ENCODE results near the gene ZFYVE26. TPM values are rescaled to one million over a fixed set of nuclear protein-coding genes. Genes with fewer than 3 reads are reported as not detected.

ZFYVE26 gene
- total RNA-seq (10 to 100 TPM; 13.3 to 17.0 (median 14.6) TPM), polyA plus RNA-seq (5.2 TPM)
- long read RNA-seq, donor 1, partial matches to known transcripts: 13 of 14 reads
- long read RNA-seq, donor 1, other reads (novel, unspliced or antisense): 0 of 14 reads
- long read RNA-seq, donor 2, partial matches to known transcripts: 3 of 4 reads
- long read RNA-seq, donor 2, other reads (novel, unspliced or antisense): 1 of 4 reads
- long read RNA-seq, donor 3, partial matches to known transcripts: 5 of 8 reads
- long read RNA-seq, donor 3, other reads (novel, unspliced or antisense): 3 of 8 reads
- long read RNA-seq, donor 4, partial matches to known transcripts: 1 of 1 reads
- long read RNA-seq, donor 4, other reads (novel, unspliced or antisense): 0 of 1 reads

DNA sequence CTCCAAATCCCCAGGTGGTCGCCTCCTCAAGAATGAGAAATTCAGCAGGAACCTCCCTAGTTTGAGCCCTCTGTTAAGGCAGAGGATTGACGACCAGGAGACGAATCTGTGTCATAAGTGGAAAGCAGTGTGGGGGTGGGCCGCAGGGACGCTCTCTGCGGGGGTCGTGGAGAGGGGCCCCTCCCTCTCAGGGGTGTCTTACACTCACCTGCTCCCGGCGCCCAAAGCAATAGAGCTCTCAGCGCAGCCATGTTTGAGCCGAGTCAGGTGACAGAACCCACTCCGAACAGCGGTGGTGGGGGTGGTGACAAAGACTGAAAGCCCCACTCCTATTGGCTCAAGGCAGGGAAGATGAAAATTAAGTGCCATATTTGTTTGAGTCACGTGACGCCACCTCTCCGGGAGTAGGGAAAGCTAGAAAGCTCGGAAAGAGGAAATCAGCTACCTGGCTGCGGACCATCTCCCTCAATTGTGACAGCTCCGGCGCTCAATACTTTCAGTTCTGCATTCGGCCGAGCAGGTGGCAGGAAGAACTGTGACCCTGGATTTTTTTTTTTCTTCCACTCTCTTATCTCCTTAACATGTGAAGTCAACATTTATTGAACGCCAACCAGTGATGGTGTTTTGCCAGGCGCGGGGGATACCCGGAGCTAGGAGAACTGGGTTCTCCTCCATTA, at the start of gene ZFYVE26:
TSS of gene ZFYVE26 (minus strand) at position 265 of the 677 bp plus-strand sequence. CDS start 627 bp downstream, outside the sequence.
- intact Hi-C loops (cut with DNase I): no loop called here
- no peaks in the 10 kb centered on the region for H3K27me3 ChIP-seq (ENCODE audit: control insufficient read depth, insufficient read depth)
- under 1% methylated on average over 26 of the region's 26 CpGs for WGBS
- H3K27ac ChIP-seq (ENCODE audit: low read length): peak within 1 kb of the TSS; percentile 40
- ATAC-seq (peak; percentile 96 to 97), DNase-seq (peak; percentile 89 to 95 (median 92))
- H3K4me1 ChIP-seq (ENCODE audit: control insufficient read depth, insufficient read depth, low read length): no peaks in the 10 kb centered on the region
- H3K4me3 ChIP-seq (ENCODE audit: low read length): peak within 1 kb of the TSS; percentile 70
- H3K9me3 ChIP-seq (ENCODE audit: control insufficient read depth, low read length): no peaks in the 10 kb centered on the region

DNA sequence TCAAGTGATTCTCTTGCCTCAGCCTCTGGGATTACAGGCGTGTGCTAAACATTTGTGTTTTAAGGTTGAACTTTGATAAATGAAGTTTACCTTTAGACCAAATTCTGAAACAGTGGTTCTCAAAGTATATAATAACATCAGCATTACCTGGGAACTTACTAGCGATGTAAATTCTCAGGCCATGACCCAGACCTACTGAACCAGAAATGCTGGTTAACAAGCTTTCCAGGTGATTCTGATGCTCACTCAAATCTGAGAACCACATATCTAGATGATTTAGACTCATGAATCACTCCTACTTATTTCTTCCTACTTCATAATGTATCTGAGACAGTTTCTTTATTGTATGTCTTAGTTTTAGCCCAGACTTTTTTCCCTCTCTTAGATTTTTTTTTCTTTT, 46.8 kb upstream of the ZFYVE26 start:
- no peaks in the 10 kb centered on the region for H3K27me3 ChIP-seq (ENCODE audit: control insufficient read depth, insufficient read depth)
- H3K27ac ChIP-seq (ENCODE audit: low read length): no peak overlapping the region
- WGBS: 98% methylated on average over 2 of the region's 2 CpGs
- no peak for DNase-seq
- H3K9me3 ChIP-seq (ENCODE audit: control insufficient read depth, low read length): no peaks in the 10 kb centered on the region
- intact Hi-C loops (cut with DNase I): no loop called here
- no peak overlapping the region for H3K4me3 ChIP-seq (ENCODE audit: low read length)
- no peak for ATAC-seq
- no peaks in the 10 kb centered on the region for H3K4me1 ChIP-seq (ENCODE audit: control insufficient read depth, insufficient read depth, low read length)

DNA sequence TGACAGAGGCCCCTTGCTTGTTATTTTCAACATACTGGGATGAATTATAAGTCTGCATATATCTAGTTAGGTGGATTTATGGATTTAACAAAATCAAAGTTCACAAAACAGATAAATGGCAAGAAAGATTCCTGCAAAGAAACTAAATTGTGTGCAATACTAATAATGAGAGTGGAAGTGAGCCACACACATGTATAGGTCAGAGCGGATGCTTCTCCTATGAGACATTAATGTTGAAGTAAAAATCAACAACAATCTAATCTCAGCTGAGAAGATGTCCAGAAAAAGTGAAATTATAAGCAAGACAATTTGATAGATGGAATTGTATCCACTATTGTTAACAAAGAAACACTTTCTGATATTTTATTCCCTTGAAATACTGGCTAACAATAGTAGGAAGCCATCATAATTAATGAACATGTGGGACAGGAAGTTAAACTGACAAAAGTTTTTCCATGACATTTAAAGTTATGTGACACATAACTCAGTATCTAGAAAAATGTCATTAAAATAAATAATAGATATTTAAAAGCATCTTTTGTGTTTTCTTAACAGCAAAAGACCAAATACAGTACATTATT, 42.9 kb upstream of the ZFYVE26 start:
- H3K9me3 ChIP-seq (ENCODE audit: control insufficient read depth, low read length): no peaks in the 10 kb centered on the region
- no peak overlapping the region for H3K4me3 ChIP-seq (ENCODE audit: low read length)
- 69% methylated on average over 1 of the region's 1 CpG for WGBS
- H3K4me1 ChIP-seq (ENCODE audit: control insufficient read depth, insufficient read depth, low read length): no peaks in the 10 kb centered on the region
- intact Hi-C loops (cut with DNase I): no loop called here
- no peak for DNase-seq
- H3K27ac ChIP-seq (ENCODE audit: low read length): no peak overlapping the region
- H3K27me3 ChIP-seq (ENCODE audit: control insufficient read depth, insufficient read depth): no peaks in the 10 kb centered on the region
- no peak for ATAC-seq

DNA sequence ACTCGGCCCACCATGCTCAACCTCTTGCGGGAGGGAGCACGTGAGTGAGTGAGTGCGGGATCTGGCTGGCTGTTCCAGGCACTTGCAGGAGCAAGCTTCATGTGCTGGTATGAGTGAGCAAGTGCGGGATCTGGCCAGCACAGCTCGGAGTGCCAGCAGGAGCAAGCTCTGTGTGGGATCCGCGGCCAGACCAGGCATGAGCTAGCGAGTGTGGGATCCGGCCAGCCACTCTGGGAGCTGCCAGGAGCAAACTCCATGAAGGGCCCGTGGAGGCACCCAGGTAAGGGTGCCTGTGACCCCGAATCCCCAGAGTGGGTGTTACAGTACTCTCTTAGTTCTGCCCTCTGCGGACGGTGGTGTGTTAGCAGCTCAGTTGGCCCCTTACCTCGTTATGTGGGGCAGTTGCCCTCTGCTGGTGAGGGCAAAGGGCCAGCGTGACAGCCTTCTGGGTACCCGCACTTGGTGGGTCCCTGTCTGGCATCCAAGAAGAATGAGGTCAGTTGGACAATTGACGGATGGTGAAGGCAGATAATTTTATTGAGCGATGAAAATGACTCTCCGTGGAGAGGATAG, 41.5 kb upstream of the ZFYVE26 start:
- no peak overlapping the region for H3K4me3 ChIP-seq (ENCODE audit: low read length)
- no peak overlapping the region for H3K27ac ChIP-seq (ENCODE audit: low read length)
- intact Hi-C loops (cut with DNase I): no loop called here
- H3K27me3 ChIP-seq (ENCODE audit: control insufficient read depth, insufficient read depth): no peaks in the 10 kb centered on the region
- H3K9me3 ChIP-seq (ENCODE audit: control insufficient read depth, low read length): no peaks in the 10 kb centered on the region
- DNase-seq: peak in 2 of 3 donors; percentile 28 to 45
- 94% methylated on average over 20 of the region's 20 CpGs for WGBS
- H3K4me1 ChIP-seq (ENCODE audit: control insufficient read depth, insufficient read depth, low read length): no peaks in the 10 kb centered on the region
- ATAC-seq: no peak

DNA sequence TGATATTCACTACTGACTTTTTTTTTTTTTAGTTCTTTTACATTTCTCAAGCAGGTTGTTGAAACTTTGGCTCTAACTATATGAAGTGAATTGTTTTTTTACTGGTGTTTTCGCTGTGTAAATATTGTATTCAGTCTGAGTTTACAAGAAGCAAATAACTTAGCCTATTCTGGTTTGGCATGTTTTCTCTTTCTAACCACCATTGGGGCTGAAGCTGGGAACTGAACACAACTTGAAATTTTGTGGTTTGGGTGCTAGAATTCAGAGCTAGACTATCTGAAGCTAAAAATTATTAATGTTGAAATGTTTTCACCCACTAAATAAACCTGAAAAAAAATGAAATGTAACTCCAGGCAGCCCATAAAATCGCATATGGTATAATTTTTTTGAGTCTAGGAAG, 40.4 kb upstream of the ZFYVE26 start:
- 97% methylated on average over 2 of the region's 2 CpGs for WGBS
- Histone ChIP-seq H3K4me1 (ENCODE audit: control insufficient read depth, insufficient read depth, low read length) (no peaks in the 10 kb centered on the region), H3K27ac (ENCODE audit: low read length) (no peak overlapping the region), H3K9me3 (ENCODE audit: control insufficient read depth, low read length) (no peaks in the 10 kb centered on the region), H3K27me3 (ENCODE audit: control insufficient read depth, insufficient read depth) (no peaks in the 10 kb centered on the region), H3K4me3 (ENCODE audit: low read length) (no peak overlapping the region)
- ATAC-seq: no peak
- DNase-seq: no peak
- intact Hi-C loops (cut with DNase I): no loop called here

DNA sequence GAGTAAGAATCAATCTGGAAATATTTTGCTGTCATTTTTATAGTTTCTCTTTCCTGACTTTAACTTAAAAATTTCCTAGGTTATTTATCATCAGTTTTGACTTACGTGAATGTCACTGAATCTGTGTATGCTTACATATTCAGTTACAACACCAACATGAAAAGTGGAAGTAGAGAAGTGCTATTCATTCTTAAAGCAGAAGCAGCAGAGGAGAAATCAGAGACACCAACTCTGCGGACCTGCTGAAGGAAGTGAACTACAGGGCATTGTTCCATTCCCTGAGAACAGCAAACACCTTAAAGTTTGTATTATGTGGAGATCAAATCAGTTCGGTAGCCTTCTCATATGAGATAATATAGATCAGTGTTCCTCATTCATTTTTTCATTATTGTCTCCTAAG, 37.3 kb upstream of the ZFYVE26 start:
- H3K4me3 ChIP-seq (ENCODE audit: low read length): no peak overlapping the region
- intact Hi-C loops (cut with DNase I): no loop called here
- peak in 1 of 3 donors; percentile 5 for DNase-seq
- 84% methylated on average over 3 of the region's 3 CpGs for WGBS
- no peaks in the 10 kb centered on the region for H3K27me3 ChIP-seq (ENCODE audit: control insufficient read depth, insufficient read depth)
- no peak for ATAC-seq
- H3K4me1 ChIP-seq (ENCODE audit: control insufficient read depth, insufficient read depth, low read length): no peaks in the 10 kb centered on the region
- H3K9me3 ChIP-seq (ENCODE audit: control insufficient read depth, low read length): no peaks in the 10 kb centered on the region
- no peak overlapping the region for H3K27ac ChIP-seq (ENCODE audit: low read length)

DNA sequence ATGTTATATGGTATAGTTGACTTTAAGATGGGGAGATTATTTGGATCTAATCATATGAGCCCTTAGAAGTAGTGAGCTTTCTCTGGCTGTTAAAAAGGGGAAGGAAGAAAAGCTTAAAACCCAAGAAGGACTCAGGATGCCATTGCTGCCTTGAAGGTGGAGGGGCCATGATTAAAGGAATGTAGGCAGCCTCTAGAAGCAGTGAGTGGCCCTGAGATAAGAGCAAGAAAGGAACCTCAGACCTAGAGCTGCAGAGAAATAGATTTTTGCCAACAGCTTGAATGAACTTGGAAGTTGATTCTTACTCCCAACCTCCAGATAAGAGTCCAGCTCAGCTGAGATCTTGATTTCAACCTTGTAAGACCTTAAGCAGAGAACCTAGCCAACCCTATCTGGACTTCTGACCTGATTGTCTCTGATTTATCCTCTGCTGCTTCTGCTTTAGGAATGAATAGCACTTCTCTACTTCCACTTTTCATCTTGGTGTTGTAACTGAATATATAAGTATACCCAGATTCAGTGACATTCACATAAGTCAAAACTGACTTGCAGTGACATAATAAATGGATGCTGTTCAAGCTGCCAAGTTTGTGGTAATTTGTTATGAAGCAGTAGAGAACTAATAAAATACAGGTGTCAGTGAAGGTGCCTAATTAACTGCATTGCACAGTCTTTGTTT, 36.7 kb upstream of the ZFYVE26 start:
- no peaks in the 10 kb centered on the region for H3K4me1 ChIP-seq (ENCODE audit: control insufficient read depth, insufficient read depth, low read length)
- intact Hi-C loops (cut with DNase I): no loop called here
- ATAC-seq (peak in 1 of 2 donors; percentile 31), DNase-seq (no peak)
- no peak overlapping the region for H3K4me3 ChIP-seq (ENCODE audit: low read length)
- H3K9me3 ChIP-seq (ENCODE audit: control insufficient read depth, low read length): no peaks in the 10 kb centered on the region
- no peak overlapping the region for H3K27ac ChIP-seq (ENCODE audit: low read length)
- H3K27me3 ChIP-seq (ENCODE audit: control insufficient read depth, insufficient read depth): no peaks in the 10 kb centered on the region

DNA sequence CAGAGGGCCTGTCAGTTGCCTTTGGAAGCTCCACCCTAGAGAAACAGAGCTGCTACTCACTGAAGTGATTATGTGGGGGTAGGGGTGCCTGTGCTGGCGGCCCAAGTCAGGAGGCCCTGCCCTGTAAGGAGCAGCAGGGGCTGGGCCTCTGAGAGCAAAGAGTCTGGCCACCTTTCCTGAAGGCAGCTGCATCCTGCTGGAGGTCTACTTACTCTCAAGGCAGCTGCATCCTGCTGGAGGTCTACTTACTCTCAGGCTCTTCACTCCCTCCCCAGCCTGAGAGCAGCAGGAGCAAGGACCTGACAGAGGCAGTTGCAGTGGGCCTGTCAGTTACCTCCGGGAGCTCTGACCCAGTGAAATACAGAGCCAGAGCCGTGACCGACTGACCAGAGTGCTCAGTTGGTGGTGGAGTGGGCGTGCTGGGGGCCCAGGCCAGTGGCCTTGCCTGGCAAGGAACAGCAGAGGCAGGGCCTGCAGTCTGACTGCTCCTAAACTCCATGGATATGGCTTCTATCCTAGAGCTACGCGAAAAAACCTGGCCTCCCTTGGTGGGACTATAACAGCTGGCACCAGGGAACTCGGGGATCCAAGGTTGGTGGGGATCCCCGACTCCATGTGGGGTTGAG, 35.5 kb upstream of the ZFYVE26 start:
- no peak overlapping the region for H3K4me3 ChIP-seq (ENCODE audit: low read length)
- DNase-seq (peak in 1 of 3 donors; percentile 6), ATAC-seq (no peak)
- H3K4me1 ChIP-seq (ENCODE audit: control insufficient read depth, insufficient read depth, low read length): no peaks in the 10 kb centered on the region
- no peaks in the 10 kb centered on the region for H3K9me3 ChIP-seq (ENCODE audit: control insufficient read depth, low read length)
- intact Hi-C loops (cut with DNase I): no loop called here
- 76% methylated on average over 9 of the region's 9 CpGs for WGBS
- H3K27ac ChIP-seq (ENCODE audit: low read length): no peak overlapping the region
- H3K27me3 ChIP-seq (ENCODE audit: control insufficient read depth, insufficient read depth): no peaks in the 10 kb centered on the region

DNA sequence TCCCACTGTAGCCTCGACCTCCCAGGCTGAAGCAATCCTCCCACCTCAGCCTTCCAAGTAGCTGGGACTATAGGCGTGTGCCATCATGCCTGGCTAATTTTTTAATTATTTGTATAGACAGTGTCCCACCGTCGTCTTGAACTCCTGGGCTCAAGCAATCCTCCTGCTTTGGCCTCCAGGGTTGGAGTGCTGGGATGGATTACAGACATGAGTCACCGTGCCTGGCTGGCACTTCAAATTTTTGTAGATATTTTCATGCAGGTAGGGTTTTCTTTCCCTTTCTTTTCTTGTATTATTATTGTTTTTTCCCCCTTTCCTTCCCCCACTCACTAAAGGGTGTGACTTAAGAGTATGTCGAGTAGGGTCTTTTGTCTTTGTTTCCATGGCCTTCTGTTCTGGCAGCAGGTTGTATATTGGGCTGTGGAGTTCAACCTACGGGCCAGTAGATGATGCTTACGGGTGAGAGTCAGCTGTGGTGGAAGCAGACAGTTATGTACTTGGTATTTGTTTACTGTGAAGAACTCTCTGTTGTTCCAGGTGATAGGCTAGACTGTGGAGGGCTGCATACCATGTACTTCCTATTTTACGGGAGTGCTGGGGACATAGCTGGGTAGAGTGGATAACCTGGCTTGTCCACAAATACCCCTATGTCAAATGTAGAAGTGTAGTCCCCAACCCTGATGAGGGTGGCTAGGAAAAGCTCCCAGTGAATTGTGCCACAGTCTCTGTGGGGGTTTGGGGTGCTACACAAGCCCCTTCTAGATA, 33.9 kb upstream of the ZFYVE26 start:
- WGBS: 85% methylated on average over 9 of the region's 9 CpGs
- no peak for ATAC-seq
- Histone ChIP-seq H3K9me3 (ENCODE audit: control insufficient read depth, low read length) (no peaks in the 10 kb centered on the region), H3K27me3 (ENCODE audit: control insufficient read depth, insufficient read depth) (no peaks in the 10 kb centered on the region), H3K4me1 (ENCODE audit: control insufficient read depth, insufficient read depth, low read length) (no peaks in the 10 kb centered on the region), H3K4me3 (ENCODE audit: low read length) (no peak overlapping the region), H3K27ac (ENCODE audit: low read length) (no peak overlapping the region)
- no peak for DNase-seq
- intact Hi-C loops (cut with DNase I): no loop called here

DNA sequence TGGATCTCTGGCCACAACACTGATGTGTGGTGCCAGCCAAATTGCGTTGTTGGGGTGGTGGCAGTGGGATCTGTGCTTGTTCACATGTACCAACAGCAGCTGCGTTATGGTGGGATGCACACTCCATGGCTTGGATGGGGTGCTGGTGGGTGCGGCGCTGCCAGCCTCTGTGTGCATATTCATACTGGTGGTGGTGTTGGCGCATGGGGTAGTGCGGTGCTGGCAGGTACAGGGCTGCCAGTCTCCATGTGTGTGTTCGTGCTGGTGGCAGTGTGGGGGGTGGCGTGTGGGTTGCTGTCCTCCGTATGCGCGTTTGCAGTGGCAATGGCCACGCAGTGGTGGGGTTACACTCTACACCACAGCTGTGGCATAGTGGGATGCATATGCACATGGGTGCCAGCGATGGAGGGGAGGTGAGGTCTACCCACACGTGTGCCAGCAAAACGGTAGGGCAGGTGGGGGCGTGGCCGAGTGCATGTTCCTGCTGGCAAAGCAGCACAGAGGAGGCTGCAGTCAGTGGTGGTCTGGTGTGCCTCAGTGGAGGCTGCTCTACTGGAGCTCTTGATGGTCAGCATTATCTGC, 29.7 kb upstream of the ZFYVE26 start:
- H3K9me3 ChIP-seq (ENCODE audit: control insufficient read depth, low read length): no peaks in the 10 kb centered on the region
- no peak for ATAC-seq
- H3K4me3 ChIP-seq (ENCODE audit: low read length): no peak overlapping the region
- intact Hi-C loops (cut with DNase I): no loop called here
- WGBS: 92% methylated on average over 17 of the region's 17 CpGs
- H3K27ac ChIP-seq (ENCODE audit: low read length): no peak overlapping the region
- no peak for DNase-seq
- no peaks in the 10 kb centered on the region for H3K4me1 ChIP-seq (ENCODE audit: control insufficient read depth, insufficient read depth, low read length)
- no peaks in the 10 kb centered on the region for H3K27me3 ChIP-seq (ENCODE audit: control insufficient read depth, insufficient read depth)
